Endothelial cell (in vitro differentiated cells): ENCODE measurements around the gene POU3F4. TPM values are rescaled to one million over a fixed set of nuclear protein-coding genes. Genes with fewer than 3 reads are reported as not detected.

Experiments used
- DNase-seq: peaks from one replicate; pipeline ENCODE4 v3.0.0; 2021; ENCODE audit warnings: low spot score
- H3K27ac Mint-ChIP-seq: one replicate; pipeline ENCODE4 v1.8.0; 2021; ENCODE audit warnings: mixed read lengths, inconsistent platforms; ENCODE audit not compliant: unreplicated experiment
- H3K27me3 Mint-ChIP-seq: one replicate; pipeline ENCODE4 v1.8.0; 2021; ENCODE audit warnings: mild to moderate bottlenecking, moderate library complexity, mixed read lengths, inconsistent platforms; ENCODE audit not compliant: unreplicated experiment
- H3K36me3 Mint-ChIP-seq: one replicate; pipeline ENCODE4 v1.8.0; 2021; ENCODE audit warnings: mild to moderate bottlenecking, low read depth, mixed read lengths, inconsistent platforms; ENCODE audit not compliant: unreplicated experiment
- H3K4me1 Mint-ChIP-seq: one replicate; pipeline ENCODE4 v1.8.0; 2021; ENCODE audit warnings: mild to moderate bottlenecking, mixed read lengths, inconsistent platforms; ENCODE audit not compliant: unreplicated experiment
- H3K4me3 Mint-ChIP-seq: one replicate; pipeline ENCODE4 v1.8.0; 2021; ENCODE audit warnings: mild to moderate bottlenecking, mixed read lengths, inconsistent platforms; ENCODE audit not compliant: unreplicated experiment
- H3K9me3 Mint-ChIP-seq: one replicate; pipeline ENCODE4 v1.8.0; 2021; ENCODE audit warnings: mixed read lengths, inconsistent platforms; ENCODE audit not compliant: unreplicated experiment
- CTCF ChIP-seq: fragments of 200-600 bp; sonication (generic); IDR thresholded peaks from one replicate; pipeline ENCODE4 v1.5.0; 2021; ENCODE audit warnings: antibody characterized with exemption; ENCODE audit not compliant: unreplicated experiment
- total RNA-seq: library from RNA; stranded (reverse); fragmentation: NEBNext Ultra II Directional; extraction: Animal tissue kit (Norgen Biotek cat#: 25700); gene quantifications from one replicate; pipeline ENCODE4 v1.2.1, GENCODE V29; 2021; ENCODE audit not compliant: unreplicated experiment

Gene POU3F4
- total RNA-seq, 1 donor from 2014 or later, result not detected

- peak; percentile 26 for DNase-seq
- Mint-ChIP-seq H3K27me3 (peaks cover 7% of the 10 kb centered on the region), H3K9me3 (no peaks in the 10 kb centered on the region), H3K4me1 (peaks cover 8% of the 10 kb centered on the region), H3K4me3 (peak overlapping the region; percentile 78), H3K36me3 (no peaks in the 10 kb centered on the region), H3K27ac (no peak overlapping the region)
- no peak for TF ChIP-seq CTCF
Observed at GRCh38 chrX:83511208-83511607, 3.1 kb downstream of the POU3F4 start.

GRCh38 chrX:83512111-83512510 is 4.0 kb downstream of the POU3F4 start:
- no peak overlapping the region for H3K27ac Mint-ChIP-seq

GRCh38 chrX:83516597-83516996 is 8.5 kb downstream of the POU3F4 start:
- H3K27ac Mint-ChIP-seq, result no peak overlapping the region
- no peak for TF ChIP-seq CTCF
- H3K4me1 Mint-ChIP-seq, result no peaks in the 10 kb centered on the region
- H3K4me3 Mint-ChIP-seq, result no peak overlapping the region
- H3K27me3 Mint-ChIP-seq, result no peaks in the 10 kb centered on the region
- no peak for DNase-seq
- no peaks in the 10 kb centered on the region for H3K9me3 Mint-ChIP-seq
- H3K36me3 Mint-ChIP-seq, result no peaks in the 10 kb centered on the region

More at GRCh38 chrX:83512111-83512510, 4.0 kb downstream of the POU3F4 start:
- peaks cover 8% of the 10 kb centered on the region for H3K4me1 Mint-ChIP-seq
- H3K36me3 Mint-ChIP-seq, result no peaks in the 10 kb centered on the region
- peaks cover 7% of the 10 kb centered on the region for H3K27me3 Mint-ChIP-seq
- no peak for TF ChIP-seq CTCF
- no peak for DNase-seq
- H3K4me3 Mint-ChIP-seq, result no peak overlapping the region
- H3K9me3 Mint-ChIP-seq, result no peaks in the 10 kb centered on the region

- Mint-ChIP-seq H3K27ac (no peak overlapping the region), H3K4me3 (no peak overlapping the region), H3K27me3 (no peaks in the 10 kb centered on the region), H3K36me3 (no peaks in the 10 kb centered on the region), H3K4me1 (no peaks in the 10 kb centered on the region), H3K9me3 (no peaks in the 10 kb centered on the region)
- TF ChIP-seq CTCF, result no peak
- no peak for DNase-seq
Observed at GRCh38 chrX:83521905-83522304, 13.8 kb downstream of the POU3F4 start.

GRCh38 chrX:83529950-83530349 is 21.9 kb downstream of the POU3F4 start:
- TF ChIP-seq CTCF, result no peak
- Mint-ChIP-seq H3K4me3 (no peak overlapping the region), H3K27ac (no peak overlapping the region), H3K36me3 (no peaks in the 10 kb centered on the region), H3K4me1 (no peaks in the 10 kb centered on the region), H3K9me3 (no peaks in the 10 kb centered on the region), H3K27me3 (peaks cover 2% of the 10 kb centered on the region)
- DNase-seq, result no peak
